Stimulated activated naive CD4-positive, alpha-beta T cell treated with Interleukin-2 at 50 U/mL for 16 hours (primary cell): ENCODE results near the gene MYL12B.

Experiments used
- DNase-seq: peaks from one replicate; lab custom pipeline; 2025; lab: John Stamatoyannopoulos, UW

The MYL12B gene

DNA sequence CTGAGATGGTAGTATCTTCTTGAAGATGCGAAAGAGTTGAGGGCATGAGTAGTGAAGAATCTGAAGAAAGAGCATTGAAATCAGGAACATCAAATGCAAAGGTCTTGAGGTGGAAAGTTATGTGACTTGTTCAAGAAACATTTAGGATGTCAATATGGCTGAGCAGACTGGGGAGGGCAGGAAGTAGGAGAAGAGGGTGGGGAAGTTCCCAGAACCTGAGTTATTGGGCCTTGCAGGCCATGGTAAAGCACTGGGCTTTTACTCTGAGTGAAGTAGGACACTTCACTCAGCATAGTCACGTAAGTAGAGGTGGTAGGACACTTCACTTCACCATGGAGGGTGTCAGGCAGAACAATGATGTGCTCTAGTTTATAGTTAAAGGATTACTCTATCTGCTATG lies 26.1 kb upstream of the MYL12B start:
- no peak for DNase-seq

DNA sequence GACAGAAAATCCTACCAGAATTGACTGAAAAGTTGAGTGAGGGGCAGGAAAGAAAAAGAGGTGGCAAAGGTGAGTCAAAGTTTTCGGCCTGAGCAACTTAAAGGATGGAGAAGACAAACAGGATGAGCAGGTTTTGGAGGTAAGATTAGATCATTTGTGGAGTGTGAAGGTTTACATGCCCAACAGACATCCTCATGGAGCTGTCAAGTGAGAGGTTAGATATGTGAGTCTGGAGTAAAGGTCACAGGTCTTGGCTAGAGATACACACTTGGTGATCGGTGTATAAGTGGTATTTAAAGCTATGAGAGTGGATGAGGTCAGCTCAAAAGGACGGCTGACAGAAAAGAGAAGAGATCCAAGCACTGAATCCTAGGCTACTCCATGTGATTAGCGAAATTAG lies 25.5 kb upstream of the MYL12B start:
- DNase-seq: no peak

- no peak for DNase-seq
Measured at GRCh38 chr18:3238742-3239141, 23.2 kb upstream of the MYL12B start.

GRCh38 chr18:3245185-3245564 lies 16.8 kb upstream of the MYL12B start:
- DNase-seq: no peak

- DNase-seq: peak; percentile 77
Measured at GRCh38 chr18:3245853-3246634, 15.9 kb upstream of the MYL12B start.

- no peak for DNase-seq
Measured at GRCh38 chr18:3246635-3247239, 15.2 kb upstream of the MYL12B start.

DNA sequence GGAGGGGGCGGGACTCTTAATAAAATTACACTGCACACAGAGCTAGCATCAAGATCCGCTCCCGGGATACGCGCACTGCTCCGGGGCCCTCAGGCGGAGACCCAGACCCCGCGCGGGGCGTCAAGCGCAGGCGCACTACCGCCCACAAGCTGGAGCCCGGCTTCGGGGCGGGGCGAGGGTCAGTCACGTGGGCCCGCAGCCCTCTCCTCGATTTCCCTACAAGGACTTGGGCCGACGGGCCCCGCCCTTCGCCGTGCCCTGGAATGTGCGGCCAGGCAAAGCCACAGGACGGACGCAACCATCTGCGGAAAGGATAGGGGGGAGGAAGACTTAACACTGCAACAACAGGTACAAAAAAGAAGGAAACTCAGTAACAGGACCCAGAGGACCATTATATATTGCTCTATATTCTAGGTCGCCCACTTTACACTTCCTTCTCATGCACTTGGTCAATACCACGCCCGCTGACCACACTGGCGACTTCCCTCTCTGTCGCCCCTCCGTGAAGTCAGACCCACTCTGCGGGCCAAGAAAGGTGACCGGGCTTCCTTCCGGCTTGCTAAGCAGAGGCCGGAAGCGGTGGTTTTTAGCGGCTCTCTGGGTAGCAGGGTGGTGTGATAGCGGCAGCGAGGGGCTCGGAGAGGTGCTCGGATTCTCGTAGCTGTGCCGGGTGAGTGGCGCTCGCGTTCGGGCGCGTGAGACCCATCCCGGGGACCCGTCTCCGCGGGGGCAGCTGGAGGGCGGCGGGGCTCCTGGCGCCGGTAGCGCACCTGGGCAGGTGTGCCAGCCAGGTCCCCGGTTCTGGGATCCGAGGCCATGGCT lies 14.5 kb upstream of the MYL12B start, which contains the start of gene MYL12A:
TSS of gene MYL12A (plus strand) at position 562 of the 822 bp plus-strand sequence. CDS start 5,447 bp downstream, outside the sequence.
- DNase-seq: peak; percentile 92

GRCh38 chr18:3248062-3248657 lies 13.8 kb upstream of the MYL12B start:
- no peak for DNase-seq

DNA sequence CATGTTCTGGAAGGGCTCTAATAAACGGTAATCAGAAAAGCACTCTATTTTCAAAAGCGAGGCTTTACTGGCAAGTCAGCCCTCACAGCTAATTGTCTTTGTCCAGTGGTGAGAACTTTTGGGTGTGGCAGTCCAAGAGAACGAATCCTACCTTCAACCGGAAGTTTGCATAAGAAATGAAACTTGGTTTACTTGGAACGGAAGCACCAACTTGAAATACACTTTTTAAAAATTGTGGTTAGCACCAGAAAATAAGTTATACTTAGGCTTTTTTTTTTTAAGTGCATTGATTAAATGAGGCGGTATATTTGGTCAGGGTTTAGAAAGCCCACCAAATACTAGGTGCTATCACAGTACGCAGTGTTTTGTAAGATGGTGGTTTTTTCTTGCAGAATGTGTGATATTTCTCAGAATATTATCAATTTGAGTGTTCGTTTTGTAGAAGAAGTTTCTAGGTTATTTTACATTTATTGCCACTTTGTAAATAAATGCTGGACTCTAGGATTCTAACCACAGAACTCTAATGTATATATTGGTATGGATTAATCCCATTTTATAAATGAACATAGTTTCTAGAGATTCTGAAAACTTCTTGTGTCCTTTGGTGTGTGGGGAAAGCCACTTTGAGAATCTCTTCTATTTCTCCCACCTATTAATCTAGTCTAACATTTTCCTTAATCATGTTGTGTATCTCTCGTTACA lies 13.1 kb upstream of the MYL12B start:
- no peak for DNase-seq

DNA sequence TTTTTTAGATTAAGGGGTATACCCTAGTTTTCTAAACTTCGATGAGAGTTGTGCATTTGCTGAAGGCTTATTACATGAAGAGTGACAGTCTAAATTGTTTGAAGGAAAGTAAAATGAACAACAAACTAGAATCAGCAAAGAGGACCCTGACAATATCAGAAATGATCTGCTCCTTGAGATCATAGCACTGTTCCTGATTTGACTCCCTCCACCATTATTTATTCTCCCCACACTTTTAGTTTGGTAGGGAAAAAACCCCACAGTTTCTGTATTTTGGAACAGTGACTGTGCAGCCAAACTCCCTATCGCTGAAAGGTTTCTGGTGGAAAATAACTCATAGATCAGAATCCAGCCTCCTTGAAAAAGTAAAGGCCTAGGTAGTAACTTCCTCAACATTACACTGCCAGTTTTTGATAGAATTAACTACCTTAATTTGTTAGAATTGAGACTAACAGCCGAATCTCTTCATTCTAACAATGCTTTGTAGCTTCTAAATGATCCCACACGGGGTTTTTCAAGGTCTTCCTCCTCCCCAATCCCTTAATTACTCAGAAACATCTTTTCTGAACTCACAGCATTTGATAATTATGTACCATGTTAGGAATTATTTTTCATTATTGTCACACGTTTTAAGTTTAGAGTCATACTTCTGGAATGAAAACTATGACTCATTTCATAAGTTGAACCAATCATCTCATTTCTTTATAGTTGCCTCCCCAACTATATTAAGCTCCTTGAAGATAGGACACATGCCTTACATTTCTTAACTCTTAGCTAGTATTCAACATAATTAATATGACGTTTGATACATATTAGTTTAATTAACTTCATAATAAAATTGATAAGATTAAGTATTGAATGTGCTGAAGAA lies 11.5 kb upstream of the MYL12B start:
- DNase-seq: no peak

DNA sequence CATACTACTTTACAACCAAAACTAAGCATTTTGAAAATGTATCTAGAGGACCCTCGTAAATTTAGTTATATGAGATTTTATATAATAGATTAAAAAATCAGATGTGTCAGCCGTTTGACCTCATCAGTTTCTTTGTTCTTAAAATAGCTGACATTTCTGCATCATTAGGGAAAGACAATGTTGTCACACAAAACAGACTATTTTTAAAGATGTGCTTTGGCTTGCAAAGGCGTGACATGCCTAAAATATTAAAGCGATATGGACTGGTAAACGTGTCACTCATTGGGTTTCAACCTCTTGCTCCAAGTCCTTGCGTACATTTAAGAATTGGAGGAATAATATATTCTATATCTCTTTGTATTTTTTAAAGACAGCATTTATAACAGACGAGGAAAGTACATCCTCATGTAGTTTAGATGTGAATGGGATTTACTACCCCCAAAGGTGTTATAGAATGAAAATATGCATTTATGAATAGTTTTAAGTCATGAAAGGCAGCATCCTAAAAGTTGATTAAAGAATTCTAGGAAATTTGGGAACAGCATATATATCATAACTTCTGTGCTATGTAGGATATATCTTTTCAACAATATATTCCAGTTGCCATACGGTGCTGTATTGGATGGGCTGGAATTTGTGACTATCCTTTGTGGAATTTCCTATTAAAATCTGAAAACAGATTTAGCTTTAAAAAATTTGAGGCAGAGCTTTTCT lies 10.5 kb upstream of the MYL12B start:
- no peak for DNase-seq

GRCh38 chr18:3251963-3252277 lies 10.0 kb upstream of the MYL12B start:
- no peak for DNase-seq

GRCh38 chr18:3252843-3253242 lies 9.1 kb upstream of the MYL12B start:
- no peak for DNase-seq

DNA sequence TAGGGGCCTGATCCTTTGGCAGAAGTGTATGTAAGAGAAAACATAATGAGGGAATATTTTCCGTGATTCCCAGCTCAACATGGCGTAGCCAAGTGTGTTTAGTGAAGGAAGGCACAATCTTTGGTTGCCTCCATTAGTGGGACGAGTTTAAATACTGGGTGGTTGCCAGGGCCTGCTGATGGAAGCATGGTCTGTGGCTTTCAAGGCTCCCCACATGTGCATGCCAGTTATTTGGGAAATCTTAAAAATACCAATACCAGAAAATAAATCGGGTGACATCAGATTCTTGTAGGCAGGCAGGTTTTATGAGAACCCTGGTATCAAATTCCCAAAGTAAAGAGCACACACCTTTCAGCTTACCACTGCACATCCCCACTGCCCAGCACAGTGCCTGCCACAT lies 7.2 kb upstream of the MYL12B start:
- DNase-seq: no peak

DNA sequence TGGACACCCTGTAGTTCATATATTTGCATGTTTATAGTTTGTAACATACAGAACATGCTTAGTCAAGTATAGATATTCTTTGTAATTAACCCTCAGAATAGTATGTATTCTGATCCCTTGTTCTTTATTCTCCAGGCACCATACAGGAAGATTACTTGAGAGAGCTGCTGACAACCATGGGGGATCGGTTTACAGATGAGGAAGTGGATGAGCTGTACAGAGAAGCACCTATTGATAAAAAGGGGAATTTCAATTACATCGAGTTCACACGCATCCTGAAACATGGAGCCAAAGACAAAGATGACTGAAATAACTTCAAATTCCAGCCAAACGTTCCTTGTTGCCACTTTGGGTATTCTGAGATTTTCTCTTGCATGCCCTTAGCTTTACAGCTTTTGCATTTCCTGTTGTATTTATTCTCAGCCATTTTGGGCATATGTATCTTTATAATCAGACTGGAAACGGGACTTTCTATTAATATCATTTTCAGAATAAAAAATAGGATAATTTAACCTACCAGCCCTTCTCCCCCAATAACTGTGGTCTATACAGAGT lies 6.2 kb upstream of the MYL12B start:
- DNase-seq: no peak

GRCh38 chr18:3256693-3257626 lies 5.0 kb upstream of the MYL12B start:
- DNase-seq: no peak

- DNase-seq: no peak
Measured at GRCh38 chr18:3257627-3258120, 4.3 kb upstream of the MYL12B start.

DNA sequence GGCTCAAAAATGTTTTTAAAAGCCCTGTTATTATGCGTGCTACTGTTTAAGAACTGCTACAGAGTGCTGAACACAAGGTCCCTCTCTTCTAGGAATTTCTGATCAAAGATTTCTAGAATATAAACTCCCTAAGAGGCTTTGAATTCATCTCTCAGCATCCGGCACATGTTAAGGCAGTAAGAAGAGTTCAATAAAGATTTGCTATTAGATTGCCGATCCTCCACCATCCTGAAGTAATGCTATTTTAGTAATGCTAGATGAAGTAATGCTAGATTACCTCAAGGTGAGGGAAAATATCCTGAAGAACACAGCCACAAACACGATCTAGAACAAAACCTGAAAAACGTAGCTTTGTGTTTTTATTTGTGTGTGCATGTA lies 949 bp upstream of the MYL12B start:
- no peak for DNase-seq
